Gastroesophageal sphincter (tissue), 3 donors: Measurements from ENCODE around the gene HNF4A.

Experiments
- CTCF ChIP-seq, 4 experiments: fragments of 200-600 bp in 2 of 4; fragments of 450-650 bp in 2 of 4; sonication (generic) in 1 of 4; IDR thresholded peaks; one replicate each; pipeline ENCODE4 v1.5.1; 2017 to 2019; ENCODE audit warnings: antibody characterized with exemption in 4 of 4, mild to moderate bottlenecking in 2 of 4, moderate library complexity in 2 of 4
- POLR2A ChIP-seq, 2 donors: fragments of 450-650 bp; IDR thresholded peaks; one replicate each; pipeline ENCODE4 v1.6.1; 2017; ENCODE audit warnings: antibody characterized with exemption in 2 of 2, mild to moderate bottlenecking in 2 of 2, moderate library complexity in 1 of 2

DNA sequence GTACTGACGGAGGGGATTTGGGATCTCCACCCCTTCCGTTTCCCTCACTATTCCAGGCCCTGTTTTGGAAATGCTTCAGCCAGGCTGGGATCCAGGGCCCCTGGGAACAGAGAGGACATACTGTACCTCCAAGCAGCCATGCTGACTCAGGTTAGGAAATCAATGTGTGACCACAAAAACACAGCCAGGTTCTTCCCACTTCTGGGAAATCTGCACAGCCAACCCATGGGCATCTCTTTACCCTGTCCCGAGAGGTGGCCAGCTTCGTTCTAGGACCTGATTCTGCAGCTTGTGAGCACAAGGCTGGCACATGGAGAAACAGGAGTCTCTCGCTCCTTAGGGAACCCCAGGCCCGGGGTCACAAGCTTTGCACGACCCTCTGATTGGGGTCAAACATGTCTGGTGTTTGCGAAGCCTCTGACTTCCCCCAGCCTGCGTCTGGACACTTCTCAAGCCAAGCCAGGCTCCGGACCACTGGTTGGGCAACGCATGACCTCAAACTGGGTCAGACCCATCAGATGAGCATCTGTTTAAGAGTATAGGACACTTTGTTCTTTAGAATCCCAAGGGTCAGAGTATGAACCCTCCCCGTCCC is 111.9 kb downstream of the HNF4A start:
- TF ChIP-seq POLR2A (IDR thresholded peaks at IDR 0.05) (no peak), CTCF (IDR thresholded peaks at IDR 0.05) (no peak)
